Activated naive CD4-positive, alpha-beta T cell treated with anti-CD3 and anti-CD28 coated beads, Interleukin-2, amount 50 U/mL, for 16 hours (primary cell): ENCODE data around the gene FOXN3.
"Not testable (repeated sequence)": the region's sequence is repeated elsewhere in the genome, so short reads cannot be mapped to it uniquely, and the experiment has no call there.

Source experiments
- DNase-seq: peaks from one replicate; pipeline ENCODE4 v3.0.0-alpha.2; 2020

Gene FOXN3

GRCh38 chr14:89111766-89112543, 305.1 kb downstream of the FOXN3 start:
- DNase-seq, result not testable (repeated sequence)

- not testable (repeated sequence) for DNase-seq
Observed at GRCh38 chr14:89111232-89111631, 305.8 kb downstream of the FOXN3 start.

GRCh38 chr14:89110110-89110509, 306.9 kb downstream of the FOXN3 start:
- DNase-seq, result no peak

- no peak for DNase-seq
Observed at GRCh38 chr14:89108608-89109007, 308.4 kb downstream of the FOXN3 start.

GRCh38 chr14:89107626-89108025, 309.4 kb downstream of the FOXN3 start:
- no peak for DNase-seq
